ENCODE data around the gene HLA-DOB. TPM values are rescaled to one million over a fixed set of nuclear protein-coding genes. Genes with fewer than 3 reads are reported as not detected.
"Not testable (repeated sequence)": the region's sequence is repeated elsewhere in the genome, so short reads cannot be mapped to it uniquely, and the experiment has no call there.

The HLA-DOB gene
- total RNA-seq, 2 experiments from 2014 or later = 2.4 to 2.9 TPM

- ChIA-PET POLR2A (interaction anchor here (0.5 kb wide), 1 partner anchor 103 kb away, joined by 4 read pairs; no protein-coding TSS in a partner anchor), CTCF (interaction anchor here (2.6 to 4.8 kb wide), 2 partner anchors 9 to 39 kb away, joined by 11 to 39 read pairs; partner anchors contain the start of gene TAP2)
- Mint-ChIP-seq H3K4me1 (peaks cover 60% of the 10 kb centered on the region), H3K27ac (no peak overlapping the region), H3K27me3 (no peaks in the 10 kb centered on the region), H3K4me3 (no peak overlapping the region), H3K36me3 (ENCODE audit: low read depth) (peaks cover 71% of the 10 kb centered on the region), H3K9me3 (no peaks in the 10 kb centered on the region)
- DNase-seq = no peak
Measured at GRCh38 chr6:32829495-32829894, 12.7 kb upstream of the HLA-DOB start.

GRCh38 chr6:32827025-32827424 lies 10.2 kb upstream of the HLA-DOB start:
- no peak overlapping the region for H3K27ac Mint-ChIP-seq
- DNase-seq = no peak
- no peaks in the 10 kb centered on the region for H3K27me3 Mint-ChIP-seq
- peaks cover 47% of the 10 kb centered on the region for H3K36me3 Mint-ChIP-seq (ENCODE audit: low read depth)
- POLR2A ChIA-PET = interaction anchor here (1.4 kb wide), 1 partner anchor 18 kb away, joined by 4 read pairs; no protein-coding TSS in a partner anchor
- no peaks in the 10 kb centered on the region for H3K9me3 Mint-ChIP-seq
- CTCF ChIA-PET = interaction anchor here (1.9 to 4.8 kb wide), 4 partner anchors 12 to 158 kb away, joined by 5 to 39 read pairs (median 7); partner anchors contain the start of genes HLA-DMA, TAP1 and TAP2
- H3K4me1 Mint-ChIP-seq = peaks cover 36% of the 10 kb centered on the region
- H3K4me3 Mint-ChIP-seq = no peak overlapping the region

GRCh38 chr6:32825966-32826365 lies 9.2 kb upstream of the HLA-DOB start:
- H3K27me3 Mint-ChIP-seq = no peaks in the 10 kb centered on the region

GRCh38 chr6:32819729-32820128 lies 2.9 kb upstream of the HLA-DOB start:
- POLR2A ChIA-PET = no interaction called here
- no peak for DNase-seq
- Mint-ChIP-seq H3K36me3 (ENCODE audit: low read depth) (no peaks in the 10 kb centered on the region), H3K4me3 (no peak overlapping the region), H3K27ac (no peak overlapping the region), H3K9me3 (no peaks in the 10 kb centered on the region), H3K4me1 (peaks cover 7% of the 10 kb centered on the region), H3K27me3 (no peaks in the 10 kb centered on the region)
- CTCF ChIA-PET = interaction anchor here (0.7 to 2.8 kb wide), 2 partner anchors 19 to 130 kb away, joined by 3 to 18 read pairs; partner anchors contain the start of gene TAP2

More at GRCh38 chr6:32825966-32826365, 9.2 kb upstream of the HLA-DOB start:
- DNase-seq = no peak
- CTCF ChIA-PET = interaction anchor here (0.6 to 4.8 kb wide), 6 partner anchors 13 to 1217 kb away, joined by 3 to 39 read pairs (median 3); partner anchors contain the start of genes HLA-DQA2 and TAP2
- H3K4me1 Mint-ChIP-seq = peaks cover 29% of the 10 kb centered on the region
- POLR2A ChIA-PET = interaction anchor here (0.6 to 1.4 kb wide), 2 partner anchors 17 to 19 kb away, joined by 3 to 4 read pairs; no protein-coding TSS in a partner anchor
- no peak overlapping the region for H3K4me3 Mint-ChIP-seq
- H3K27ac Mint-ChIP-seq = no peak overlapping the region
- H3K9me3 Mint-ChIP-seq = no peaks in the 10 kb centered on the region
- H3K36me3 Mint-ChIP-seq (ENCODE audit: low read depth) = peaks cover 37% of the 10 kb centered on the region

GRCh38 chr6:32818867-32819266 lies 2.1 kb upstream of the HLA-DOB start:
- H3K27me3 Mint-ChIP-seq = no peaks in the 10 kb centered on the region
- no peaks in the 10 kb centered on the region for H3K36me3 Mint-ChIP-seq (ENCODE audit: low read depth)
- H3K27ac Mint-ChIP-seq = no peak overlapping the region
- H3K4me1 Mint-ChIP-seq = peaks cover 7% of the 10 kb centered on the region
- H3K9me3 Mint-ChIP-seq = no peaks in the 10 kb centered on the region
- no peak overlapping the region for H3K4me3 Mint-ChIP-seq
- CTCF ChIA-PET = no interaction called here
- POLR2A ChIA-PET = no interaction called here
- DNase-seq = no peak

- POLR2A ChIA-PET = no interaction called here
- Mint-ChIP-seq H3K4me3 (no peak overlapping the region), H3K9me3 (no peaks in the 10 kb centered on the region), H3K27ac (no peak overlapping the region), H3K27me3 (no peaks in the 10 kb centered on the region), H3K4me1 (peaks cover 7% of the 10 kb centered on the region), H3K36me3 (ENCODE audit: low read depth) (no peaks in the 10 kb centered on the region)
- CTCF ChIA-PET = interaction anchor here (1.0 kb wide), 1 partner anchor 23 kb away, joined by 4 read pairs; the partner anchor contains the start of gene TAP2
- no peak for DNase-seq
Measured at GRCh38 chr6:32815996-32816395, 806 bp downstream of the HLA-DOB start.

GRCh38 chr6:32815115-32815514 lies 1.7 kb downstream of the HLA-DOB start:
- CTCF ChIA-PET = interaction anchor here (1.0 to 1.2 kb wide), 2 partner anchors 23 to 24 kb away, joined by 3 to 4 read pairs; partner anchors contain the start of gene TAP2

GRCh38 chr6:32814145-32814544 lies 2.7 kb downstream of the HLA-DOB start:
- H3K36me3 Mint-ChIP-seq (ENCODE audit: low read depth) = no peaks in the 10 kb centered on the region
- no peaks in the 10 kb centered on the region for H3K27me3 Mint-ChIP-seq
- DNase-seq = no peak
- no peak overlapping the region for H3K4me3 Mint-ChIP-seq
- H3K27ac Mint-ChIP-seq = no peak overlapping the region
- no peaks in the 10 kb centered on the region for H3K9me3 Mint-ChIP-seq
- ChIA-PET CTCF (interaction anchor here (1.2 kb wide), 1 partner anchor 24 kb away, joined by 3 read pairs; the partner anchor contains the start of gene TAP2), POLR2A (no interaction called here)
- H3K4me1 Mint-ChIP-seq = peaks cover 7% of the 10 kb centered on the region

More at GRCh38 chr6:32815115-32815514, 1.7 kb downstream of the HLA-DOB start:
- no peaks in the 10 kb centered on the region for H3K9me3 Mint-ChIP-seq
- POLR2A ChIA-PET = no interaction called here
- H3K27me3 Mint-ChIP-seq = no peaks in the 10 kb centered on the region
- no peak overlapping the region for H3K27ac Mint-ChIP-seq
- no peak overlapping the region for H3K4me3 Mint-ChIP-seq
- H3K36me3 Mint-ChIP-seq (ENCODE audit: low read depth) = no peaks in the 10 kb centered on the region
- H3K4me1 Mint-ChIP-seq = peaks cover 7% of the 10 kb centered on the region
- DNase-seq = no peak

- DNase-seq = no peak
- H3K27ac Mint-ChIP-seq = no peak overlapping the region
- no peaks in the 10 kb centered on the region for H3K36me3 Mint-ChIP-seq (ENCODE audit: low read depth)
- H3K9me3 Mint-ChIP-seq = no peaks in the 10 kb centered on the region
- H3K4me3 Mint-ChIP-seq = no peak overlapping the region
- ChIA-PET POLR2A (interaction anchor here (0.6 kb wide), 1 partner anchor 16 kb away, joined by 3 read pairs; no protein-coding TSS in a partner anchor), CTCF (no interaction called here)
- H3K27me3 Mint-ChIP-seq = peaks cover 20% of the 10 kb centered on the region
- H3K4me1 Mint-ChIP-seq = peaks cover 3% of the 10 kb centered on the region
Measured at GRCh38 chr6:32809171-32809570, 7.6 kb downstream of the HLA-DOB start.

GRCh38 chr6:32807020-32807580 lies 9.7 kb downstream of the HLA-DOB start:
- CTCF ChIA-PET = interaction anchor here (1.0 kb wide), 1 partner anchor 31 kb away, joined by 3 read pairs; the partner anchor contains the start of gene TAP2
- Mint-ChIP-seq H3K4me3 (no peak overlapping the region), H3K27me3 (peaks cover 39% of the 10 kb centered on the region), H3K9me3 (no peaks in the 10 kb centered on the region), H3K36me3 (ENCODE audit: low read depth) (no peaks in the 10 kb centered on the region), H3K27ac (no peak overlapping the region), H3K4me1 (peaks cover 3% of the 10 kb centered on the region)
- POLR2A ChIA-PET = no interaction called here
- no peak for DNase-seq

- H3K9me3 Mint-ChIP-seq; CTCF ChIA-PET; H3K36me3 Mint-ChIP-seq (ENCODE audit: low read depth); POLR2A ChIA-PET; DNase-seq; H3K4me1 Mint-ChIP-seq; H3K4me3 Mint-ChIP-seq; H3K27ac Mint-ChIP-seq: not testable (repeated sequence)
- H3K27me3 Mint-ChIP-seq = peaks cover 51% of the 10 kb centered on the region
Measured at GRCh38 chr6:32805404-32805803, 11.4 kb downstream of the HLA-DOB start.

- H3K9me3 Mint-ChIP-seq = peaks cover 6% of the 10 kb centered on the region
Measured at GRCh38 chr6:32803416-32803815, 13.4 kb downstream of the HLA-DOB start.

GRCh38 chr6:32799740-32800139 lies 17.1 kb downstream of the HLA-DOB start:
- peaks cover 7% of the 10 kb centered on the region for H3K9me3 Mint-ChIP-seq
- no peak for DNase-seq
- H3K27me3 Mint-ChIP-seq = peaks cover 58% of the 10 kb centered on the region
- peaks cover 16% of the 10 kb centered on the region for H3K4me1 Mint-ChIP-seq
- H3K27ac Mint-ChIP-seq = no peak overlapping the region
- peaks cover 4% of the 10 kb centered on the region for H3K36me3 Mint-ChIP-seq (ENCODE audit: low read depth)
- CTCF ChIA-PET = interaction anchor here (0.7 to 1.1 kb wide), 3 partner anchors 23 to 69 kb away, joined by 3 to 4 read pairs (median 3); no protein-coding TSS in a partner anchor
- POLR2A ChIA-PET = interaction anchor here (1.4 kb wide), 1 partner anchor 69 kb away, joined by 4 read pairs; no protein-coding TSS in a partner anchor
- H3K4me3 Mint-ChIP-seq = no peak overlapping the region

More at GRCh38 chr6:32803416-32803815, 13.4 kb downstream of the HLA-DOB start:
- ChIA-PET CTCF (interaction anchor here (0.6 to 1.9 kb wide), 3 partner anchors 9 to 54 kb away, joined by 3 to 5 read pairs (median 3); no protein-coding TSS in a partner anchor), POLR2A (no interaction called here)
- H3K36me3 Mint-ChIP-seq (ENCODE audit: low read depth) = peaks cover 4% of the 10 kb centered on the region
- peaks cover 62% of the 10 kb centered on the region for H3K27me3 Mint-ChIP-seq
- H3K4me1 Mint-ChIP-seq = peaks cover 3% of the 10 kb centered on the region
- no peak for DNase-seq
- H3K4me3 Mint-ChIP-seq = no peak overlapping the region
- no peak overlapping the region for H3K27ac Mint-ChIP-seq
